Cardiac muscle cell (in vitro differentiated cells and primary cell): ENCODE data around the gene ANKRD62. TPM values are rescaled to one million over a fixed set of nuclear protein-coding genes. Genes with fewer than 3 reads are reported as not detected.

Experiments
- DNase-seq, 2 donors: peaks; one replicate each; pipeline versions ENCODE4 v3.0.0 to v3.0.0-alpha.2; 2010 to 2017; ENCODE audit warnings: low read depth in 1 of 2, low spot score in 1 of 2
- H3K27ac ChIP-seq: fragments of 200-600 bp; sonication (generic); 2 replicates; pipeline ENCODE4 v1.5.1; 2016
- H3K27me3 ChIP-seq: fragments of 200-600 bp; sonication (generic); 2 replicates; pipeline ENCODE4 v1.6.0; 2016; ENCODE audit warnings: control low read depth
- H3K36me3 ChIP-seq: fragments of 200-600 bp; sonication (generic); 2 replicates; pipeline ENCODE4 v1.5.1; 2016; ENCODE audit warnings: control low read depth
- H3K4me1 ChIP-seq: fragments of 200-600 bp; sonication (generic); 2 replicates; pipeline ENCODE4 v1.8.1; 2017; ENCODE audit warnings: low read depth, mild to moderate bottlenecking, mixed run types
- H3K4me3 ChIP-seq: fragments of 200-600 bp; sonication (generic); 2 replicates; pipeline ENCODE4 v1.5.1; 2016; ENCODE audit warnings: mild to moderate bottlenecking
- H3K9me3 ChIP-seq: fragments of 200-600 bp; sonication (generic); 2 replicates; pipeline ENCODE4 v1.5.1; 2017; ENCODE audit warnings: low read depth, mild to moderate bottlenecking, control low read depth
- polyA plus RNA-seq: library from polyadenylated mRNA; unstranded; fragments of >200 nt; fragmentation: Nextera tagmentation; extraction: Ambion mirVana; gene quantifications from 2 replicates; pipeline ENCODE4 v1.2.1, GENCODE V29; 2016
- total RNA-seq: library from RNA; depleted of rRNA; stranded (reverse); fragments of >200 nt; gene quantifications from 2 replicates; pipeline ENCODE4 v1.2.3, GENCODE V29; 2016
- TF ChIP-seq, protein P1 (sequence below): IDR thresholded peaks from 2 replicates; pipeline ENCODE4 v1.5.1; 2012; ENCODE audit warnings: low read depth, mild to moderate bottlenecking, low read length

The ANKRD62 gene
- total and polyA plus RNA-seq, 2 experiments from 2014 or later: not detected

DNA sequence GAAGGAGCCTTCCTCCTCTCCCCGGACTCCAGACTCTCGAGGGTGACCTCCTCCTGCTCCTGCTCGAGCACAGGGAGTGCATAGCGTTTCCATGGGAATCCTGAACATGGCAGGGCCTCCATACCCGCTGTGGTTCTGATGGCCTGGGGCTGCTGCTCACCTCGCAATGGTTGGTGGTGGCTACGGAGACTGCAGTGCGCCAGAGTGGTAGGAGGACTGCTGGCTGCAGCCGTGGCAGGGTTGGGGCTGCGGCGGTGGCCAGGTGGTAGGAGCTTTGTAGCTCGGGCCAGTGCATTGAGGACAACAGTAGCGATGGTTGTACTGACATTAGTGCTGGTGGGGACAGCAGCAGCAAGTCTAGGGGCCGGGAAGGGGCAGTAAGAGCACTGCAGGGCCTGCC is 32.0 kb upstream of the ANKRD62 start:
- TF ChIP-seq, protein P1, sequence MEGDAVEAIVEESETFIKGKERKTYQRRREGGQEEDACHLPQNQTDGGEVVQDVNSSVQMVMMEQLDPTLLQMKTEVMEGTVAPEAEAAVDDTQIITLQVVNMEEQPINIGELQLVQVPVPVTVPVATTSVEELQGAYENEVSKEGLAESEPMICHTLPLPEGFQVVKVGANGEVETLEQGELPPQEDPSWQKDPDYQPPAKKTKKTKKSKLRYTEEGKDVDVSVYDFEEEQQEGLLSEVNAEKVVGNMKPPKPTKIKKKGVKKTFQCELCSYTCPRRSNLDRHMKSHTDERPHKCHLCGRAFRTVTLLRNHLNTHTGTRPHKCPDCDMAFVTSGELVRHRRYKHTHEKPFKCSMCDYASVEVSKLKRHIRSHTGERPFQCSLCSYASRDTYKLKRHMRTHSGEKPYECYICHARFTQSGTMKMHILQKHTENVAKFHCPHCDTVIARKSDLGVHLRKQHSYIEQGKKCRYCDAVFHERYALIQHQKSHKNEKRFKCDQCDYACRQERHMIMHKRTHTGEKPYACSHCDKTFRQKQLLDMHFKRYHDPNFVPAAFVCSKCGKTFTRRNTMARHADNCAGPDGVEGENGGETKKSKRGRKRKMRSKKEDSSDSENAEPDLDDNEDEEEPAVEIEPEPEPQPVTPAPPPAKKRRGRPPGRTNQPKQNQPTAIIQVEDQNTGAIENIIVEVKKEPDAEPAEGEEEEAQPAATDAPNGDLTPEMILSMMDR: no peak
- no peak overlapping the region for H3K4me3 ChIP-seq
- H3K27ac ChIP-seq: no peak overlapping the region
- no peak for DNase-seq
- H3K9me3 ChIP-seq: no peaks in the 10 kb centered on the region
- no peaks in the 10 kb centered on the region for H3K36me3 ChIP-seq
- H3K27me3 ChIP-seq: no peaks in the 10 kb centered on the region
- no peaks in the 10 kb centered on the region for H3K4me1 ChIP-seq

DNA sequence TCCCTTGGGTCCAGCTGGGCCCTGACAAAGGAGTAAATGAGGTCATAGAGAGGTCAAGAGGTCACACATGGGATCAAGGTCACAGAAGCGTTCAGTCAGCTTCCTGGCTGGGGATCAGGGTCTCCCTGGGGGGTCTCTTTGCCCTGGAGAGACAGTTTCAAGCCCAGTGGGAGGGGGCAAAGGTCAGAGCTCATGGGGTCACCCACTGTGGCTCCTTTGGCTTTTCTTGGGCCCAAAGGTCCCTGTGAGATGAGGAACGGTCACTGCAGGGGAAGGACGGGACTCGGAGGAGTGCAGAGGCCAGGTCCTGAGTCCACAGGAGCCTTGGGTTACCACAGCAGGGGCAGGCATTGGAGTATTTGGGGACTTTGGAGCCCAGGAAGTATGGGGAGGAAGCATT is 30.7 kb upstream of the ANKRD62 start:
- no peak for DNase-seq
- H3K27ac ChIP-seq: no peak overlapping the region
- H3K4me1 ChIP-seq: no peaks in the 10 kb centered on the region
- H3K36me3 ChIP-seq: no peaks in the 10 kb centered on the region
- no peaks in the 10 kb centered on the region for H3K9me3 ChIP-seq
- H3K27me3 ChIP-seq: no peaks in the 10 kb centered on the region
- TF ChIP-seq, protein P1: no peak
- H3K4me3 ChIP-seq: no peak overlapping the region

DNA sequence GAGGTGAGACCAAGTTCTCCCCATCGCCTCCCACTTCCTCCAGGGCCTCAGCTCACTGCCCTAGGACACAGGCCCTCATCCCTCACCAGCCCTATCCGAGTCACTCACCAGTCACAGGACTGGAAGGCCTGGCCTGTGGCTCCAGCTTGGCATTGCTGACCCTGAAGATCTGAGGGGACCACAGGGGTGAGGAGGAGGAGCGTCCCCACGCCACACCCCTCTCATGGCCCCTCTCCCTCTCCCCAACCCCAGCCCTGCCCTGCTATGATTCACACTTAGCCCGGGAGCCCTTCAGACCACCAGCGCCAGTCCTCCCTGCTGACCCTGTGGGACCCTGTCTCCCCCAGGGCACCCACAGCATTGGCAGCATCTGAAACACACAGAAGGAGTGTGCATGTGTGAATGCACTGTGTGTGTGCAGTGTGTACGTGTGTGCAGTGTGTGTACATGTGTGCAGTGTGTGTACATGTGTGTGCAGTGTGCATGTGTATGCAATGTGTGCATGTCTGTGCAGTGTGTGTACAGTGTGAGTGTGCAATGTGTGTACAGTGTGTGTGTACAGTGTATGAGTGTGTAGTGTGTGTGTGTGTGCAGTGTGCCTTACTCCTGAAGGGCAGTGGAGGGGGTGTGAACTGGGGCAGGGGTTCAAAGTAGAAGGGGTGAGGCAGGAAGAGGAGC is 29.4 kb upstream of the ANKRD62 start:
- no peaks in the 10 kb centered on the region for H3K27me3 ChIP-seq
- H3K36me3 ChIP-seq: no peaks in the 10 kb centered on the region
- no peaks in the 10 kb centered on the region for H3K9me3 ChIP-seq
- H3K4me1 ChIP-seq: no peaks in the 10 kb centered on the region
- no peak for DNase-seq
- no peak overlapping the region for H3K4me3 ChIP-seq
- TF ChIP-seq, protein P1: no peak
- no peak overlapping the region for H3K27ac ChIP-seq

GRCh38 chr18:12065397-12065796 is 28.2 kb upstream of the ANKRD62 start:
- no peak overlapping the region for H3K4me3 ChIP-seq
- H3K27me3 ChIP-seq: no peaks in the 10 kb centered on the region
- no peaks in the 10 kb centered on the region for H3K36me3 ChIP-seq
- no peak overlapping the region for H3K27ac ChIP-seq
- TF ChIP-seq, protein P1: no peak
- no peaks in the 10 kb centered on the region for H3K4me1 ChIP-seq
- no peaks in the 10 kb centered on the region for H3K9me3 ChIP-seq
- DNase-seq: no peak

DNA sequence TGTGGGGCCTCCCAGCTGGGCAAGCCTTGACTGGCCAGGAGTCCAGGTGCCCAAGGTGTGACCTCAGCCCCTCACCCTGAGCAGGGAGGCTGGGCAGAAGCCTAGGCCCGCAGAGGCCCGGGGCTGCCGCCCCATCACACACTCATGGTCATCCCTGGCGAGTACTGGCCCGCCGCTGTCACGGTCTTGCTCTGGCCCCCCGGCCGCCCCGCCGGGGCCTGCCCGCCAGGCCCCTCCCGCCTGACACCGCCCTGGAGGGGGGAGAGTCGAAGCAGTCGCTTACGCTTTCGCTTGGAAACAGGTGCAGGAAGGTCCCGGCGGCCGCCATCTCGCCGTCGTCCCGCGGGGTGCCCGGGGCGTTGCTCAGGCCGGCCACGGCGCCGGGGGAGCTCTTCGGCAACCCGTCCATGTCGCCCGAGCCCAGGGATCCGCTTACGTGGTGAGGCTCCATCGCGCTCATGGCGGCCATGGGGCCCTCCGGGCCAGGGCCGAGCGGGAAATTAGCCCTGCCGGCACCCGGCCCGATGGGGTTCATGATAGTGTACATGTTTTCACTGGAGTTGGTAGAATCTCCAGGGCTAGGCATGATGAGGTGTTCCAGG is 26.6 kb upstream of the ANKRD62 start:
- H3K4me3 ChIP-seq: no peak overlapping the region
- no peaks in the 10 kb centered on the region for H3K36me3 ChIP-seq
- DNase-seq: no peak
- no peaks in the 10 kb centered on the region for H3K4me1 ChIP-seq
- TF ChIP-seq, protein P1: no peak
- no peaks in the 10 kb centered on the region for H3K27me3 ChIP-seq
- no peak overlapping the region for H3K27ac ChIP-seq
- H3K9me3 ChIP-seq: no peaks in the 10 kb centered on the region
